CD14-positive monocyte (primary cell): ENCODE results near the gene RIPK3. TPM values are rescaled to one million over a fixed set of nuclear protein-coding genes. Genes with fewer than 3 reads are reported as not detected.

ENCODE experiments used
- DNase-seq, 3 donors: peaks; one replicate each; pipeline ENCODE4 v3.0.0-alpha.2; 2011 to 2022
- H2AFZ ChIP-seq: 2 replicates; pipeline ENCODE4 v1.6.0; 2012; ENCODE audit warnings: mild to moderate bottlenecking, low read depth, low read length, inconsistent platforms; ENCODE audit not compliant: insufficient read depth, poor library complexity, severe bottlenecking
- H3K27ac ChIP-seq, 2 donors: 1 replicate in 1 of 2; 2 replicates in 1 of 2; pipeline ENCODE4 v1.5.1; 2012 to 2013; ENCODE audit warnings: low read length in 2 of 2, control low read depth in 1 of 2, inconsistent platforms in 1 of 2, low read depth in 1 of 2, mild to moderate bottlenecking in 1 of 2
- H3K27me3 ChIP-seq, 2 donors: one replicate each; pipeline versions ENCODE4 v1.6.0 to v1.6.1; 2011 to 2013; ENCODE audit warnings: low read length in 2 of 2; ENCODE audit not compliant: control insufficient read depth in 2 of 2, insufficient read depth in 2 of 2
- H3K36me3 ChIP-seq, 2 donors: replicated peaks in 1 of 2; 1 replicate in 1 of 2; 2 replicates in 1 of 2; pipeline versions ENCODE4 v1.5.1 to v1.6.1; 2012 to 2013; ENCODE audit warnings: low read length in 2 of 2, control low read depth in 1 of 2, inconsistent platforms in 1 of 2, mild to moderate bottlenecking in 1 of 2; ENCODE audit not compliant: insufficient read depth in 2 of 2, control insufficient read depth in 1 of 2
- H3K4me1 ChIP-seq, 2 donors: 1 replicate in 1 of 2; 2 replicates in 1 of 2; pipeline versions ENCODE4 v1.5.1 to v1.6.1; 2012 to 2013; ENCODE audit warnings: low read length in 2 of 2, control low read depth in 1 of 2, inconsistent platforms in 1 of 2, mild to moderate bottlenecking in 1 of 2, moderate library complexity in 1 of 2; ENCODE audit not compliant: insufficient read depth in 2 of 2, control insufficient read depth in 1 of 2
- H3K4me2 ChIP-seq: replicated peaks from 2 replicates; pipeline ENCODE3; 2012; ENCODE audit warnings: low read length, moderate library complexity, mild to moderate bottlenecking; ENCODE audit not compliant: poor library complexity, severe bottlenecking; ENCODE audit errors: extremely low read depth
- H3K4me3 ChIP-seq, 3 experiments: fragments of 200-600 bp in 1 of 3; sonication (generic) in 1 of 3; replicated peaks in 1 of 3; 1 replicate in 2 of 3; 2 replicates in 1 of 3; pipeline ENCODE4 v1.5.1; 2011 to 2013; ENCODE audit warnings: low read length in 3 of 3, mild to moderate bottlenecking in 3 of 3, control low read depth in 2 of 3, low read depth in 2 of 3, inconsistent platforms in 1 of 3, moderate library complexity in 1 of 3
- H3K79me2 ChIP-seq: 2 replicates; pipeline ENCODE4 v1.6.0; 2012; ENCODE audit warnings: mild to moderate bottlenecking, control low read depth, inconsistent platforms, low read length, moderate library complexity; ENCODE audit not compliant: insufficient read depth
- H3K9ac ChIP-seq: 2 replicates; pipeline ENCODE4 v1.6.0; 2017; ENCODE audit warnings: low read length, mild to moderate bottlenecking; ENCODE audit not compliant: insufficient read depth, poor library complexity, severe bottlenecking
- H3K9me3 ChIP-seq, 2 donors: replicated peaks in 1 of 2; 1 replicate in 1 of 2; 2 replicates in 1 of 2; pipeline versions ENCODE4 v1.5.1 to v1.6.1; 2012 to 2013; ENCODE audit warnings: low read length in 2 of 2, control low read depth in 1 of 2; ENCODE audit not compliant: control insufficient read depth in 1 of 2, insufficient read depth in 1 of 2
- H4K20me1 ChIP-seq: 2 replicates; pipeline ENCODE4 v1.6.0; 2012; ENCODE audit warnings: mild to moderate bottlenecking, low read length, control low read depth, moderate library complexity; ENCODE audit not compliant: insufficient read depth
- H3K27ac Mint-ChIP-seq, 7 donors: one replicate each; pipeline ENCODE4 v1.8.0; 2020; ENCODE audit warnings: mild to moderate bottlenecking in 7 of 7, mixed read lengths in 7 of 7, moderate library complexity in 6 of 7, inconsistent platforms in 2 of 7
- H3K27me3 Mint-ChIP-seq, 3 donors: one replicate each; pipeline ENCODE4 v1.8.0; 2021 to 2022; ENCODE audit warnings: low read depth in 3 of 3, mild to moderate bottlenecking in 3 of 3, mixed read lengths in 3 of 3, moderate library complexity in 3 of 3, inconsistent platforms in 1 of 3
- H3K36me3 Mint-ChIP-seq, 2 donors: one replicate each; pipeline ENCODE4 v1.8.0; 2020; ENCODE audit warnings: mixed read lengths in 2 of 2, inconsistent platforms in 1 of 2, mild to moderate bottlenecking in 1 of 2
- H3K4me1 Mint-ChIP-seq: one replicate; pipeline ENCODE4 v1.8.0; 2020; ENCODE audit warnings: mild to moderate bottlenecking, mixed read lengths
- H3K4me3 Mint-ChIP-seq, 2 donors: one replicate each; pipeline ENCODE4 v1.8.0; 2020; ENCODE audit warnings: mild to moderate bottlenecking in 2 of 2, mixed read lengths in 2 of 2, moderate library complexity in 1 of 2
- H3K9me3 Mint-ChIP-seq, 7 donors: one replicate each; pipeline ENCODE4 v1.8.0; 2020 to 2022; ENCODE audit warnings: mixed read lengths in 7 of 7, mild to moderate bottlenecking in 6 of 7, moderate library complexity in 6 of 7, inconsistent platforms in 2 of 7
- CTCF ChIP-seq: fragments of 200-600 bp; IDR thresholded peaks from one replicate; pipeline ENCODE4 v1.8.0; 2022; ENCODE audit warnings: antibody characterized with exemption, mild to moderate bottlenecking
- WGBS: methylation state at CpG from one replicate; pipeline ENCODE4 v1.1.5; 2013; ENCODE audit warnings: missing lambda C conversion rate; ENCODE audit not compliant: insufficient coverage; 5-methylcytosine and 5-hydroxymethylcytosine counted together
- intact Hi-C, 2 donors: fragments of 100-400 bp; cut with micrococcal nuclease; formaldehyde crosslinking; loops; one replicate each; pipeline versions ENCODE4 v1.15.0 to v1.15.1; 2023
- polyA plus RNA-seq, 3 donors: library from polyadenylated mRNA; depleted of rRNA in 1 of 3; unstranded in 2 of 3; stranded (reverse) in 1 of 3; fragments of 300-500 nt in 2 of 3; fragments of >200 nt in 1 of 3; fragmentation: Illumina TruSeq in 2 of 3; gene quantifications; 1 replicate in 2 of 3; 2 replicates in 1 of 3; pipeline ENCODE4 v1.2.3, GENCODE V29; 2012 to 2021

The RIPK3 gene
- polyA plus RNA-seq, 3 donors: 11.7 to 69.6 (median 11.8) TPM

- Histone ChIP-seq H3K4me1 (peaks cover 34 to 36% of the 10 kb centered on the region in 2 donors), H2AFZ (no peak overlapping the region), H3K27ac (no peak overlapping the region), H3K4me3 (no peak overlapping the region), H3K36me3 (no peaks in the 10 kb centered on the region), H4K20me1 (no peaks in the 10 kb centered on the region), H3K9ac (no peak overlapping the region), H3K79me2 (no peaks in the 10 kb centered on the region), H3K27me3 (no peaks in the 10 kb centered on the region), H3K4me2 (no peak overlapping the region), H3K9me3 (no peaks in the 10 kb centered on the region)
- H3K9me3 Mint-ChIP-seq: peaks cover 0 to 4% (median 0%) of the 10 kb centered on the region in 7 donors
- no peak overlapping the region for H3K27ac Mint-ChIP-seq
- no peak for TF ChIP-seq CTCF
- peaks cover 51% of the 10 kb centered on the region for H3K4me1 Mint-ChIP-seq
- intact Hi-C loops: no loop called here
- H3K36me3 Mint-ChIP-seq: peaks cover 0 to 1% of the 10 kb centered on the region in 2 donors
- WGBS: 94% methylated on average over 4 of the region's 6 CpGs
- no peak for DNase-seq
- H3K4me3 Mint-ChIP-seq: no peak overlapping the region
- peaks cover 2 to 14% (median 4%) of the 10 kb centered on the region in 3 donors for H3K27me3 Mint-ChIP-seq
These were observed 15.8 kb downstream of the RIPK3 start for GRCh38 chr14:24324024-24324423.

GRCh38 chr14:24323341-24323740 is 16.4 kb downstream of the RIPK3 start:
- WGBS: 70% methylated on average over 3 of the region's 3 CpGs
- H3K27me3 ChIP-seq: no peaks in the 10 kb centered on the region
- peaks cover 34 to 36% of the 10 kb centered on the region in 2 donors for H3K4me1 ChIP-seq
- H3K36me3 ChIP-seq: no peaks in the 10 kb centered on the region
- Mint-ChIP-seq H3K27ac (peak overlapping the region in 2 of 7 donors; percentile 8 to 27), H3K36me3 (peaks cover 0 to 1% of the 10 kb centered on the region in 2 donors), H3K27me3 (peaks cover 3 to 13% (median 4%) of the 10 kb centered on the region in 3 donors), H3K9me3 (peaks cover 0 to 2% (median 0%) of the 10 kb centered on the region in 7 donors), H3K4me3 (no peak overlapping the region), H3K4me1 (peaks cover 51% of the 10 kb centered on the region)
- H3K79me2 ChIP-seq: no peaks in the 10 kb centered on the region
- TF ChIP-seq CTCF: no peak
- H3K4me3 ChIP-seq: no peak overlapping the region
- no peak overlapping the region for H3K27ac ChIP-seq
- H4K20me1 ChIP-seq: peaks cover 6% of the 10 kb centered on the region
- no peak overlapping the region for H3K4me2 ChIP-seq
- H3K9me3 ChIP-seq: no peaks in the 10 kb centered on the region
- intact Hi-C loops: no loop called here
- no peak for DNase-seq
- H2AFZ ChIP-seq: no peak overlapping the region
- no peak overlapping the region for H3K9ac ChIP-seq
